HT-29 (cell line): ENCODE results near the gene CPNE5. TPM values are rescaled to one million over a fixed set of nuclear protein-coding genes. Genes with fewer than 3 reads are reported as not detected.

Experiments
- total RNA-seq: library from RNA; depleted of rRNA; stranded (reverse); fragments of >200 nt; shearing (Covaris generic); gene quantifications from 2 replicates; pipeline ENCODE4 v1.2.3, GENCODE V29; 2014; rRNA removed

The CPNE5 gene
- total RNA-seq, 1 experiment from 2014 or later: 0.10 TPM

Other genes starting within 250 kb of the CPNE5 start
- 269 and 285 TPM in 2 replicates for gene SRSF3, start 245.1 kb downstream of the CPNE5 start, total RNA-seq
- gene CDKN1A, start 160.7 kb downstream of the CPNE5 start, total RNA-seq: 63.8 and 67.4 TPM in 2 replicates
- not detected in 2 replicates for gene RAB44, start 141.6 kb downstream of the CPNE5 start, total RNA-seq
- gene PPIL1, start 35.4 kb upstream of the CPNE5 start, total RNA-seq: 23.3 and 24.4 TPM in 2 replicates
- gene C6orf89, start 46.5 kb upstream of the CPNE5 start, total RNA-seq: 16.9 and 19.1 TPM in 2 replicates
- gene PI16, start 115.3 kb upstream of the CPNE5 start, total RNA-seq: 0.29 TPM in 1 of 2 replicates, not detected in the other
- gene MTCH1, start 146.8 kb upstream of the CPNE5 start, total RNA-seq: 254 and 264 TPM in 2 replicates
- gene FGD2, start 166.2 kb upstream of the CPNE5 start, total RNA-seq: 0.31 and 0.53 TPM in 2 replicates